SH-SY5Y (cell line): ENCODE data around the gene SSNA1.

Source experiments
- GATA2 ChIP-seq: IDR thresholded peaks from 2 replicates; pipeline ENCODE4 v1.6.1; 2011; ENCODE audit warnings: mild to moderate bottlenecking, low read depth, low read length
- GATA3 ChIP-seq: IDR thresholded peaks from 2 replicates; pipeline ENCODE4 v1.6.1; 2011; ENCODE audit warnings: low read depth, mild to moderate bottlenecking, low read length, moderate library complexity

GRCh38 chr9:137219757-137220316, 31.4 kb downstream of the SSNA1 start:
- no peak for TF ChIP-seq GATA2
- no peak for TF ChIP-seq GATA3
